Mesenchymal stem cell (in vitro differentiated cells and primary cell): ENCODE data around the gene PRSS33.

Source experiments
- DNase-seq: peaks from one replicate; pipeline ENCODE4 v3.0.0-alpha.2; 2013
- H2AFZ ChIP-seq: one replicate; pipeline ENCODE4 v1.6.1; 2013; ENCODE audit warnings: low read depth, mild to moderate bottlenecking, control low read depth, inconsistent platforms, low read length, moderate library complexity
- H2AK5ac ChIP-seq: 2 replicates; pipeline ENCODE4 v1.6.1; 2013; ENCODE audit warnings: low read length, moderate library complexity, mild to moderate bottlenecking, inconsistent platforms; ENCODE audit not compliant: severe bottlenecking
- H2BK120ac ChIP-seq: one replicate; pipeline ENCODE4 v1.6.1; 2013; ENCODE audit warnings: low read depth, mild to moderate bottlenecking, inconsistent platforms, low read length, moderate library complexity
- H2BK12ac ChIP-seq, 2 experiments: one replicate each; pipeline ENCODE4 v1.6.1; 2013; ENCODE audit warnings: inconsistent platforms in 2 of 2, low read length in 2 of 2, mild to moderate bottlenecking in 2 of 2, moderate library complexity in 2 of 2, control low read depth in 1 of 2
- H2BK15ac ChIP-seq: one replicate; pipeline ENCODE4 v1.6.1; 2013; ENCODE audit warnings: mild to moderate bottlenecking, low read depth, inconsistent platforms; ENCODE audit not compliant: poor library complexity, severe bottlenecking
- H2BK5ac ChIP-seq: 2 replicates; pipeline ENCODE4 v1.6.1; 2013; ENCODE audit warnings: low read depth, mild to moderate bottlenecking, low read length, control low read depth, inconsistent platforms; ENCODE audit not compliant: poor library complexity, severe bottlenecking
- H3K14ac ChIP-seq, 2 experiments: one replicate each; pipeline ENCODE4 v1.6.1; 2013; ENCODE audit warnings: inconsistent platforms in 2 of 2, low read length in 2 of 2, control low read depth in 1 of 2, mild to moderate bottlenecking in 1 of 2, moderate library complexity in 1 of 2
- H3K18ac ChIP-seq, 2 experiments: one replicate each; pipeline ENCODE4 v1.6.1; 2013; ENCODE audit warnings: inconsistent platforms in 2 of 2, low read length in 2 of 2, control low read depth in 1 of 2, low read depth in 1 of 2, mild to moderate bottlenecking in 1 of 2
- H3K23ac ChIP-seq, 2 experiments: one replicate each; pipeline ENCODE4 v1.6.1; 2013; ENCODE audit warnings: inconsistent platforms in 2 of 2, low read length in 2 of 2, mild to moderate bottlenecking in 2 of 2, moderate library complexity in 2 of 2, control low read depth in 1 of 2
- H3K27ac ChIP-seq: 2 replicates; pipeline ENCODE4 v1.5.1; 2013; ENCODE audit warnings: mild to moderate bottlenecking, moderate library complexity, low read length, control low read depth, inconsistent platforms; ENCODE audit not compliant: poor library complexity, severe bottlenecking
- H3K27me3 ChIP-seq, 2 experiments: 2 replicates each; pipeline versions ENCODE4 v1.6.1 to v1.7.0; 2013; ENCODE audit warnings: low read length in 2 of 2, mild to moderate bottlenecking in 2 of 2, moderate library complexity in 2 of 2, control low read depth in 1 of 2, inconsistent platforms in 1 of 2; ENCODE audit not compliant: control insufficient read depth in 1 of 2, insufficient read depth in 1 of 2
- H3K36me3 ChIP-seq, 2 experiments: 2 replicates each; pipeline versions ENCODE4 v1.6.1 to v1.7.0; 2013; ENCODE audit warnings: low read length in 2 of 2, control low read depth in 1 of 2, inconsistent platforms in 1 of 2, low read depth in 1 of 2, mild to moderate bottlenecking in 1 of 2; ENCODE audit not compliant: insufficient read depth in 2 of 2, control insufficient read depth in 1 of 2
- H3K4ac ChIP-seq, 2 experiments: one replicate each; pipeline ENCODE4 v1.6.1; 2013; ENCODE audit warnings: inconsistent platforms in 2 of 2, low read length in 2 of 2, mild to moderate bottlenecking in 2 of 2, moderate library complexity in 2 of 2, control low read depth in 1 of 2, low read depth in 1 of 2
- H3K4me1 ChIP-seq: 2 replicates; pipeline ENCODE4 v1.6.1; 2013; ENCODE audit warnings: low read depth, low read length, control low read depth; ENCODE audit not compliant: control insufficient read depth, insufficient read depth
- H3K4me2 ChIP-seq: 2 replicates; pipeline ENCODE4 v1.6.1; 2013; ENCODE audit warnings: low read length, mild to moderate bottlenecking, inconsistent platforms; ENCODE audit not compliant: poor library complexity, severe bottlenecking
- H3K4me3 ChIP-seq, 2 experiments: 2 replicates each; pipeline versions ENCODE4 v1.5.1 to v1.7.0; 2013; ENCODE audit warnings: low read length in 2 of 2, mild to moderate bottlenecking in 2 of 2, control low read depth in 1 of 2, low read depth in 1 of 2; ENCODE audit not compliant: insufficient read depth in 1 of 2
- H3K79me1 ChIP-seq: replicated peaks from 2 replicates; pipeline ENCODE4 v1.6.1; 2013; ENCODE audit warnings: mild to moderate bottlenecking, control low read depth, low read length, inconsistent platforms; ENCODE audit not compliant: poor library complexity, severe bottlenecking
- H3K9ac ChIP-seq: 2 replicates; pipeline ENCODE4 v1.7.0; 2013; ENCODE audit warnings: mild to moderate bottlenecking, low read length, moderate library complexity
- H3K9me3 ChIP-seq: 2 replicates; pipeline ENCODE4 v1.7.0; 2013; ENCODE audit warnings: mild to moderate bottlenecking, low read length; ENCODE audit not compliant: control insufficient read depth
- H4K8ac ChIP-seq: one replicate; pipeline ENCODE4 v1.6.1; 2013; ENCODE audit warnings: inconsistent platforms, mild to moderate bottlenecking, low read length, moderate library complexity
- H4K91ac ChIP-seq: one replicate; pipeline ENCODE4 v1.6.1; 2013; ENCODE audit warnings: mild to moderate bottlenecking, low read length, inconsistent platforms
- WGBS: methylation state at CpG from one replicate; pipeline ENCODE4 v1.1.7; 2013; ENCODE audit warnings: mixed read lengths; 5-methylcytosine and 5-hydroxymethylcytosine counted together

The PRSS33 gene

DNA sequence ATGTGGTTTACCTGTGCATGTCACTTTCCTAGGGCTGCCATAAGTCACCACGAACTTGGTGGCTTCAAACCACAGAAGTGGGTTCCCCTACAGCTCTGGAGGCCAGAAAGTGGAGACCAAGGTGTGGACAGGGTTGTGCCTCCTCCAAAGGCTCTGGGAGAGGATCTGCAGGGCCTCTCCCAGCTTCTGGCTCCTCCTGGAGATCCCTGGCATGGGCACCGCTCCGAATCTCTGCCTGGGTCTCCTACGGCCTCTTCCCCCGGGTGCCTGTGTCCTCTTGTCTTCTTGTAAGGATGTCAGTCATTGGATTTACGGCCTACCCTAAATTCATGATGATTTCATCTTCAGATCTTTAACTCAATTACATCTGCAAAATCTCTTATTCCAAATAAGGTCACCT is 37.4 kb downstream of the PRSS33 start:
- Histone ChIP-seq H3K23ac (no peak overlapping the region), H3K79me1 (peaks cover 11% of the 10 kb centered on the region), H3K27me3 (peaks cover 0 to 4% of the 10 kb centered on the region in 2 experiments), H3K9ac (no peak overlapping the region), H2AFZ (no peak overlapping the region), H4K8ac (no peak overlapping the region), H3K4me2 (no peak overlapping the region), H4K91ac (no peak overlapping the region), H3K4me3 (no peak overlapping the region), H3K4ac (no peak overlapping the region), H3K4me1 (peaks cover 11% of the 10 kb centered on the region), H2BK120ac (no peak overlapping the region), H3K9me3 (no peaks in the 10 kb centered on the region), H2BK15ac (no peak overlapping the region), H3K36me3 (peaks cover 5 to 7% of the 10 kb centered on the region in 2 experiments), H2AK5ac (no peak overlapping the region), H3K27ac (no peak overlapping the region), H3K14ac (no peak overlapping the region), H2BK5ac (no peak overlapping the region), H3K18ac (no peak overlapping the region), H2BK12ac (no peak overlapping the region)
- 92% methylated on average over 5 of the region's 6 CpGs for WGBS
- no peak for DNase-seq

DNA sequence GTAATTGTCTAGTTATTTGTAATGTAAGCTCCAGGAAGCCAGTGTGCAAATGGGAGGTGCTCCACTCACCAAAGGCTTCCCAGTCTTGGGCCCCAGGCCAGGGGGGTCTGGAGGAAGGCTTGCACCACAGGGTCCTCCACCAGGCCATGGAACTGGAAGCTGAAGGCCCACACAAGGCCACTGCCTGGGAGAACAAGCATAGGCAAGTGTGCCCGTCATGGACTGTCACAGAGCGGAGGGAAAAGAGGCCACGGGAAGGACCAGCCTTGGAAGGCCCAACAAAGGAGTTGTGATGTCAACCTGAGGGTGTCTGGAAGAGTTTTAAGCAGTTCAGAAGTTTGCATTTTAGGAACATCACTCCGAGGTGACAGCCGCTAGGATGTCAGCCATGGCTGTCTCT is 37.9 kb downstream of the PRSS33 start:
- no peak overlapping the region for H3K23ac ChIP-seq
- H3K27me3 ChIP-seq = peaks cover 0 to 4% of the 10 kb centered on the region in 2 experiments
- H3K9ac ChIP-seq = no peak overlapping the region
- WGBS = 98% methylated on average over 5 of the region's 5 CpGs
- no peak overlapping the region for H3K18ac ChIP-seq
- no peak overlapping the region for H3K4ac ChIP-seq
- H2AFZ ChIP-seq = no peak overlapping the region
- no peak overlapping the region for H3K4me2 ChIP-seq
- DNase-seq = no peak
- peaks cover 11% of the 10 kb centered on the region for H3K79me1 ChIP-seq
- H3K4me3 ChIP-seq = no peak overlapping the region
- no peak overlapping the region for H2BK5ac ChIP-seq
- H3K27ac ChIP-seq = no peak overlapping the region
- H2BK120ac ChIP-seq = no peak overlapping the region
- H3K14ac ChIP-seq = no peak overlapping the region
- H4K91ac ChIP-seq = no peak overlapping the region
- H3K36me3 ChIP-seq = peaks cover 5 to 7% of the 10 kb centered on the region in 2 experiments
- H3K4me1 ChIP-seq = peaks cover 11% of the 10 kb centered on the region
- no peak overlapping the region for H2BK12ac ChIP-seq
- no peak overlapping the region for H2BK15ac ChIP-seq
- H3K9me3 ChIP-seq = no peaks in the 10 kb centered on the region
- no peak overlapping the region for H4K8ac ChIP-seq
- H2AK5ac ChIP-seq = no peak overlapping the region

DNA sequence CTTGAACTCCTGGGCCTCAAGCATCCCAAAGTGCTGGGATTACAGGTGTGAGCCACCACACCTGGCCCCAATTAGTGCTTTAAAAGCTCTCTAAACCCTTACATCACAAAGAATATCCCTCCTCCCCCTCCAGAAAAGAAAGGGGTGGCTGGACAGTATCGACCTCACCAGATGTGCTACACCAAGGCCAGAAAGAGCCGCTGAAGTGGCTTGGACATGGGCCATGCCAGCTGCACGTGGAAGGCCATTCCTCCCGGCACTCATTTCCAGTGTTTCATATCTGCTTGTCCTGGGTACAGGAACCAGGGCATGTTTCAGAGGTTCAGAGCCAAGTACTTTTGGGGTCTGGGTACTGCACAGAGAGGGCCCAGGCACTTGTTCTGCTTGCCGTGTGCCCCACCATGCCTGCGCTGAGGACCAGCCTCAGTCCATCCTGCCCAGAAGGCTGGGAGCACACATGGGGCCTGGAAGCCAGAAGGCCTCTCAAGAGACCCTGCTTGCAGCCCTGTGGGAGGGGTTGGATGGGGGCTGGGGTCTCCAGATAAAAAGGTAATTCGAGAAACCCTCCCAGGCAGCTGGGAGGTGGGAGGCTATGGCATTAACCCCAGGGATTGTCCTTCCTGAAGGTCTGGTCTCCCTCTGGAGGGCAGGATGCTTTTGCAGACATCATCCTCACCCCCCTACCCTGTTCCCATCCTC is 38.5 kb downstream of the PRSS33 start:
- WGBS = 96% methylated on average over 6 of the region's 7 CpGs
- Histone ChIP-seq H3K79me1 (peaks cover 11% of the 10 kb centered on the region), H3K4ac (no peak overlapping the region), H2BK120ac (no peak overlapping the region), H3K23ac (no peak overlapping the region), H3K14ac (no peak overlapping the region), H3K4me3 (no peak overlapping the region), H2BK12ac (no peak overlapping the region), H3K4me1 (peaks cover 9% of the 10 kb centered on the region), H3K4me2 (no peak overlapping the region), H4K91ac (no peak overlapping the region), H3K18ac (no peak overlapping the region), H3K27me3 (peaks cover 0 to 4% of the 10 kb centered on the region in 2 experiments), H2BK5ac (no peak overlapping the region), H4K8ac (no peak overlapping the region), H3K9me3 (no peaks in the 10 kb centered on the region), H2BK15ac (no peak overlapping the region), H3K36me3 (peaks cover 5 to 7% of the 10 kb centered on the region in 2 experiments), H2AFZ (no peak overlapping the region), H2AK5ac (no peak overlapping the region), H3K27ac (no peak overlapping the region), H3K9ac (no peak overlapping the region)
- DNase-seq = no peak

DNA sequence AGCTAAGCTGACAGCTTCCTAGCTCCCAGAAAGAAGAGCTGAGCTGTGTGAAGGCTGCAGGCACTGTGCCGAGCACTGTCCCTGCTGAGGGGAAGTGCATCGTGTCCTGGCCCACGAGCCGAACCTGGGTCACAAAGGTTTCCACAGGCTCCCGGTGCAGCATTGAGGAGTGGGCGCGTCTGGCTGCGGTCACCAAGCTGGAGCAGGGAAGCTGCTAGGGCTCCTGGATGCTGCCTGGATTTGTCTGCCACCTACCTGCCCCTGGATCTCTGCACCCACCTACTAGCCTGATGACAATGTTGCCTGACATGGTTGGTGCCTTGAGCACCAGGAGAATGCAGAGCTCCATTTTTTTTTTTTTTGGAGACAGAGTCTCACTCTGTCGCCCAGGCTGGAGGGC is 41.4 kb downstream of the PRSS33 start:
- H3K4me3 ChIP-seq = no peak overlapping the region
- H2BK5ac ChIP-seq = no peak overlapping the region
- no peak for DNase-seq
- no peak overlapping the region for H2AFZ ChIP-seq
- H3K23ac ChIP-seq = no peak overlapping the region
- H4K91ac ChIP-seq = no peak overlapping the region
- H2BK12ac ChIP-seq = no peak overlapping the region
- 94% methylated on average over 9 of the region's 9 CpGs for WGBS
- no peak overlapping the region for H3K27ac ChIP-seq
- no peak overlapping the region for H3K9ac ChIP-seq
- H3K18ac ChIP-seq = no peak overlapping the region
- no peak overlapping the region for H3K4me2 ChIP-seq
- H2AK5ac ChIP-seq = no peak overlapping the region
- peaks cover 5 to 7% of the 10 kb centered on the region in 2 experiments for H3K36me3 ChIP-seq
- H3K14ac ChIP-seq = no peak overlapping the region
- H3K4me1 ChIP-seq = peaks cover 2% of the 10 kb centered on the region
- peaks cover 6% of the 10 kb centered on the region for H3K79me1 ChIP-seq
- no peak overlapping the region for H2BK120ac ChIP-seq
- no peak overlapping the region for H2BK15ac ChIP-seq
- no peak overlapping the region for H4K8ac ChIP-seq
- H3K9me3 ChIP-seq = no peaks in the 10 kb centered on the region
- no peak overlapping the region for H3K4ac ChIP-seq
- peaks cover 0 to 8% of the 10 kb centered on the region in 2 experiments for H3K27me3 ChIP-seq
